ENCODE results near the gene CHRDL2. TPM values are rescaled to one million over a fixed set of nuclear protein-coding genes. Genes with fewer than 3 reads are reported as not detected.
A peak's percentile ranks its signal among the peaks of the same experiment; 100 is the strongest.

The CHRDL2 gene
- total and polyA plus RNA-seq, 2 experiments from 2014 or later: not detected

DNA sequence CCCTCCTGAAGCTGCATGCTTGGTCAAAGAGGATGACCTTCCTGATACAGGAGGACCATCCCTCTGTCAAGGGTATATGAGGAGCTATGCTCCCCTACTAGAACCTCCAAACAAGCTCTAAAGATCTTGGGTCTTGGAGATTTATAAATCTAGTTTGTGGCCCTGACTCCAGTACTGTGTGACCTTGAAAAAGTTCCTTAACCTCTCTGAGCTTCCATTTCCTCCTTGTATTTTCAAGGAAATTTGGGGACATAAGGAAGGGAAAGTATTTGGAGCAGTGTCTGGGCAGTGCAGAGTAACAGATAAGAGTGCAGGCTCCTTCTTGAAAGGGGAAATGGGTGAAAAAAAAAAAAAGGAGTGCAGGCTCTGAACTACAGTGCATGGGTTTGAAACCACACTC, 45.9 kb downstream of the CHRDL2 start:
- Histone ChIP-seq H3K79me2 (ENCODE audit: insufficient read depth) (no peaks in the 10 kb centered on the region), H3F3A (ENCODE audit: insufficient read depth) (peaks cover 34% of the 10 kb centered on the region), H3K9ac (no peak overlapping the region), H2AFZ (no peak overlapping the region), H3K9me2 (ENCODE audit: insufficient read depth) (no peaks in the 10 kb centered on the region), H4K20me1 (ENCODE audit: insufficient read depth) (no peaks in the 10 kb centered on the region), H3K4me2 (ENCODE audit: unreplicated experiment) (no peak overlapping the region), H3K27me3 (replicated peaks; ENCODE audit: insufficient read depth) (no peaks in the 10 kb centered on the region), H3K4me1 (ENCODE audit: insufficient read depth) (peaks cover 38% of the 10 kb centered on the region), H3K4me3 (no peak overlapping the region), H3K36me3 (ENCODE audit: low read depth) (no peaks in the 10 kb centered on the region), H3K9me3 (ENCODE audit: low read depth) (no peaks in the 10 kb centered on the region), H3K27ac (no peak overlapping the region)
- no peak for DNase-seq
- in situ Hi-C loops (cut with MboI): no loop called here
- no peak for TF ChIP-seq EZH2phosphoT487 (IDR thresholded peaks at IDR 0.05; ENCODE audit: insufficient read depth, low read depth)
- TF ChIP-seq EZH2 (IDR thresholded peaks at IDR 0.05; ENCODE audit: insufficient read depth, poor library complexity, severe bottlenecking): no peak

DNA sequence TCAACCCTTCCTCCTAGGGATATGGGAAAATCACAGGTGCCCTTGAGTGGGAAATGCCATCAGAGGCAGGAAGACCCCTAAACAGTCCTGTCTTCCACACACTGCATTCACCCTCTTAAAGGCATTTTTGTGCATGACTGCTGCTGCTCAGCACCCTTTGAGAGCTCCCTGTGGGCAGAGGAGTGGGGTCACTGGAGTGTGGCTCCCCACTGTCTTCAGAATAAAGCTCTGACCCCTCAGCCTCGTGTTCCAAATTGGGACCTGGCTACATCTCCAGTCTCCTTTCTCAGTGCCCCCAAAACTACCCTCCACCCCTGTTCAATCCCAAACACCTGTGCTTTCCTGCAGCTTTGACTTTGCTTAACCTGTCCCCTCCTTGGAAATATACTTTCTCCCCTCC, 46.6 kb downstream of the CHRDL2 start:
- H3K27me3 ChIP-seq (replicated peaks; ENCODE audit: insufficient read depth): no peaks in the 10 kb centered on the region
- no peaks in the 10 kb centered on the region for H3K36me3 ChIP-seq (ENCODE audit: low read depth)
- no peaks in the 10 kb centered on the region for H4K20me1 ChIP-seq (ENCODE audit: insufficient read depth)
- peaks cover 34% of the 10 kb centered on the region for H3F3A ChIP-seq (ENCODE audit: insufficient read depth)
- no peaks in the 10 kb centered on the region for H3K9me3 ChIP-seq (ENCODE audit: low read depth)
- H3K27ac ChIP-seq: no peak overlapping the region
- H2AFZ ChIP-seq: no peak overlapping the region
- no peaks in the 10 kb centered on the region for H3K79me2 ChIP-seq (ENCODE audit: insufficient read depth)
- H3K4me1 ChIP-seq (ENCODE audit: insufficient read depth): peaks cover 33% of the 10 kb centered on the region
- in situ Hi-C loops (cut with MboI): no loop called here
- no peak overlapping the region for H3K4me3 ChIP-seq
- 71 to 88% methylated on average over 1 of the region's 1 CpG for WGBS, 2 experiments (ENCODE audit: low coverage in 1 of 2, low lambda C conversion rate in 2 of 2, missing lambda C conversion rate in 2 of 2)
- no peaks in the 10 kb centered on the region for H3K9me2 ChIP-seq (ENCODE audit: insufficient read depth)
- TF ChIP-seq EZH2 (IDR thresholded peaks at IDR 0.05; ENCODE audit: insufficient read depth, poor library complexity, severe bottlenecking) (no peak), EZH2phosphoT487 (IDR thresholded peaks at IDR 0.05; ENCODE audit: insufficient read depth, low read depth) (no peak)
- no peak for DNase-seq
- H3K4me2 ChIP-seq (ENCODE audit: unreplicated experiment): no peak overlapping the region
- no peak overlapping the region for H3K9ac ChIP-seq

DNA sequence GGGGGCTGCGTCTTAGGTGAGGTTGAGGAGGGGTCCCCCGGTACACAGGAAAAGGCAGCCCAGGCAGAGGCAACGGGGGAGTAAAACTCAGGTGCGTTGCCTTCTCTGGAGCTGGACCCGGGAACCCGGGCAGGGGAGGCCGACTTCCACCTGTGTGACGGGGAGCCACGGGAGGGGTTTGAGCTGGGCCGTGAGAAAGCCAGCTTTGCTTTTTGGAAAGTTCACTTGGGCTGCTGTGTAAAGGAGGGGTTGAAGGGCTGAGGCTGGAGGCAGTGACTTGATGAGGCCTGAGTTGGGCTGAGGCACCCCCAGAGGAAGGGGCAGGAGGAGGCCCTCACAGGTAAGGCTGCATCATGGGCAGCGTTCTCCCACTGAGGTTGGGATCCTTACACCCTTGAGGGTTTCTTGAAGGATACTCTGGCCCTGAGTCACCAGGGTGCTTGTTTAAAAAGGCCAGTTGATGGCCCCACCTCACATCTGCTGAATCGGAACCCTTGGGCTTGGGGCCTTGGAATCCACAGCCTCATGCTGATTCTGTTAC, 47.2 kb downstream of the CHRDL2 start:
- H3K27me3 ChIP-seq (replicated peaks; ENCODE audit: insufficient read depth): no peaks in the 10 kb centered on the region
- peaks cover 33% of the 10 kb centered on the region for H3K4me1 ChIP-seq (ENCODE audit: insufficient read depth)
- H3K27ac ChIP-seq: no peak overlapping the region
- peak overlapping the region; percentile 77 for H3K9ac ChIP-seq
- peaks cover 34% of the 10 kb centered on the region for H3F3A ChIP-seq (ENCODE audit: insufficient read depth)
- no peaks in the 10 kb centered on the region for H3K9me2 ChIP-seq (ENCODE audit: insufficient read depth)
- H3K79me2 ChIP-seq (ENCODE audit: insufficient read depth): no peaks in the 10 kb centered on the region
- H3K36me3 ChIP-seq (ENCODE audit: low read depth): no peaks in the 10 kb centered on the region
- TF ChIP-seq EZH2 (IDR thresholded peaks at IDR 0.05; ENCODE audit: insufficient read depth, poor library complexity, severe bottlenecking) (no peak), EZH2phosphoT487 (IDR thresholded peaks at IDR 0.05; ENCODE audit: insufficient read depth, low read depth) (no peak)
- DNase-seq: peak; percentile 58
- peak overlapping the region; percentile 79 for H2AFZ ChIP-seq
- peak overlapping the region; percentile 74 for H3K4me2 ChIP-seq (ENCODE audit: unreplicated experiment)
- peak overlapping the region; percentile 67 for H3K4me3 ChIP-seq
- 38 to 49% methylated on average over 11 to 12 of the region's 12 CpGs for WGBS, 2 experiments (ENCODE audit: low coverage in 1 of 2, low lambda C conversion rate in 2 of 2, missing lambda C conversion rate in 2 of 2)
- in situ Hi-C loops (cut with MboI): no loop called here
- no peaks in the 10 kb centered on the region for H4K20me1 ChIP-seq (ENCODE audit: insufficient read depth)
- H3K9me3 ChIP-seq (ENCODE audit: low read depth): no peaks in the 10 kb centered on the region

DNA sequence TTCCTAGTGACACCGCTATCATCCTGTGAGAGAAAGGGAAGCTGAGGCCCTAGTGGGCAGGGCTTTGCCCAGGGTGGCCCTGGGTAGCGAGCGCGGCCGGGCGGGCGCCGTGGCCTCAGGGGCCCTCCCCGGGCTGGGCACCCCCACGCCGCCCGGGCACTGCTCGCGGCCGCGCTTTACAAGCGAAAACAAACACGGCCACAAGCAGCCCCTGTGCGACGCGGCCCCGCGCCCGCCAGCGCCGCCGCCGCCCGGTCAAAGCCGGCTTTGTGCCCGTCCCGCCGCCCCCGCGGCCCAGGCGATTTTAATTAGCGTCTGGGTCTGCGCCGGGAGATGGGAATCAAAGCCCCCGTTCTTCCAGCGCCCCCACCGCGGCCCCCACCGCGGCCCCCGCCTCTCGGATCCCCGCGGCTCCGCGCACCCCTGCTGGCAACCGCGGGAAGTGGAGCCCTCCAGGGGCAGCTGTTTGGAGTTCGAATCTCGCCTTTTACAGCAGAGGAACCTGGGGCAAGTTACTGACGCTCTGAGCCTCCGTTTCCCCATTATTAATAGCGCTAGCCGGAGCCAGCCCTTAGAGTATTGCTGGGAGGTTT, 47.9 kb downstream of the CHRDL2 start:
- peak overlapping the region; percentile 79 for H2AFZ ChIP-seq
- peak overlapping the region; percentile 77 for H3K9ac ChIP-seq
- H3K27me3 ChIP-seq (replicated peaks; ENCODE audit: insufficient read depth): no peaks in the 10 kb centered on the region
- no peaks in the 10 kb centered on the region for H3K9me3 ChIP-seq (ENCODE audit: low read depth)
- H3K36me3 ChIP-seq (ENCODE audit: low read depth): no peaks in the 10 kb centered on the region
- no peak for TF ChIP-seq EZH2phosphoT487 (IDR thresholded peaks at IDR 0.05; ENCODE audit: insufficient read depth, low read depth)
- no peaks in the 10 kb centered on the region for H4K20me1 ChIP-seq (ENCODE audit: insufficient read depth)
- no peaks in the 10 kb centered on the region for H3K9me2 ChIP-seq (ENCODE audit: insufficient read depth)
- H3K4me2 ChIP-seq (ENCODE audit: unreplicated experiment): peak overlapping the region; percentile 74
- H3F3A ChIP-seq (ENCODE audit: insufficient read depth): peaks cover 34% of the 10 kb centered on the region
- peak; percentile 70 for DNase-seq
- no peak overlapping the region for H3K27ac ChIP-seq
- 4 to 6% methylated on average over 30 to 40 of the region's 59 CpGs for WGBS, 2 experiments (ENCODE audit: low coverage in 1 of 2, low lambda C conversion rate in 2 of 2, missing lambda C conversion rate in 2 of 2)
- in situ Hi-C loops (cut with MboI): no loop called here
- H3K4me1 ChIP-seq (ENCODE audit: insufficient read depth): peaks cover 30% of the 10 kb centered on the region
- peak overlapping the region; percentile 67 for H3K4me3 ChIP-seq
- H3K79me2 ChIP-seq (ENCODE audit: insufficient read depth): no peaks in the 10 kb centered on the region

All from GM23248 (cell line).